ENCODE data around the gene SORCS1. TPM values are rescaled to one million over a fixed set of nuclear protein-coding genes. Genes with fewer than 3 reads are reported as not detected.

Gene SORCS1
- total and polyA plus RNA-seq, 3 donors from 2014 or later, result 2.6 to 9.6 (median 4.6) TPM

GRCh38 chr10:107054469-107055156 is 109.9 kb downstream of the SORCS1 start:
- Histone ChIP-seq H3K27ac (no peak overlapping the region), H3K27me3 (no peaks in the 10 kb centered on the region), H3K36me3 (ENCODE audit: low read depth, missing control alignments) (no peaks in the 10 kb centered on the region), H3K4me3 (no peak overlapping the region), H3K9me3 (no peaks in the 10 kb centered on the region), H3K4me1 (no peaks in the 10 kb centered on the region)
- DNase-seq, result no peak
- 83 to 86% methylated on average over 3 of the region's 3 CpGs for WGBS, 2 donors
- intact Hi-C loops (cut with DNase I; ENCODE audit: low total_unique reads), result no loop called here
- TF ChIP-seq POLR2A (IDR thresholded peaks at IDR 0.05) (no peak), CTCF (IDR thresholded peaks at IDR 0.05) (no peak)

- H3K4me3 ChIP-seq, result no peak overlapping the region
- DNase-seq, result no peak
- 87 to 100% methylated on average over 1 of the region's 1 CpG for WGBS, 2 donors
- intact Hi-C loops (cut with DNase I; ENCODE audit: low total_unique reads), result no loop called here
- no peaks in the 10 kb centered on the region for H3K27me3 ChIP-seq
- no peak for TF ChIP-seq POLR2A (IDR thresholded peaks at IDR 0.05)
- no peak for TF ChIP-seq CTCF (IDR thresholded peaks at IDR 0.05)
- H3K27ac ChIP-seq, result no peak overlapping the region
- H3K36me3 ChIP-seq (ENCODE audit: low read depth, missing control alignments), result no peaks in the 10 kb centered on the region
- H3K9me3 ChIP-seq, result no peaks in the 10 kb centered on the region
- no peaks in the 10 kb centered on the region for H3K4me1 ChIP-seq
Measured at GRCh38 chr10:107051769-107052168, 112.7 kb downstream of the SORCS1 start.

GRCh38 chr10:107043461-107043860 is 121.0 kb downstream of the SORCS1 start:
- no peaks in the 10 kb centered on the region for H3K4me1 ChIP-seq
- TF ChIP-seq CTCF (IDR thresholded peaks at IDR 0.05) (no peak), POLR2A (IDR thresholded peaks at IDR 0.05) (no peak)
- no peaks in the 10 kb centered on the region for H3K9me3 ChIP-seq
- H3K27me3 ChIP-seq, result no peaks in the 10 kb centered on the region
- H3K36me3 ChIP-seq (ENCODE audit: low read depth, missing control alignments), result no peaks in the 10 kb centered on the region
- DNase-seq, result no peak
- intact Hi-C loops (cut with DNase I; ENCODE audit: low total_unique reads), result no loop called here
- 71 to 77% methylated on average over 3 of the region's 3 CpGs for WGBS, 2 donors
- H3K27ac ChIP-seq, result no peak overlapping the region
- H3K4me3 ChIP-seq, result no peak overlapping the region

GRCh38 chr10:107037192-107038122 is 127.0 kb downstream of the SORCS1 start:
- DNase-seq, result no peak
- Histone ChIP-seq H3K9me3 (no peaks in the 10 kb centered on the region), H3K4me3 (no peak overlapping the region), H3K36me3 (ENCODE audit: low read depth, missing control alignments) (no peaks in the 10 kb centered on the region), H3K27ac (no peak overlapping the region), H3K4me1 (no peaks in the 10 kb centered on the region), H3K27me3 (no peaks in the 10 kb centered on the region)
- 95 to 97% methylated on average over 10 of the region's 10 CpGs for WGBS, 2 donors
- TF ChIP-seq CTCF (IDR thresholded peaks at IDR 0.05), result no peak
- no peak for TF ChIP-seq POLR2A (IDR thresholded peaks at IDR 0.05)
- intact Hi-C loops (cut with DNase I; ENCODE audit: low total_unique reads), result no loop called here
